Mononuclear cell (primary cell): ENCODE measurements around the gene MRPL38. TPM values are rescaled to one million over a fixed set of nuclear protein-coding genes. Genes with fewer than 3 reads are reported as not detected.
A peak's percentile ranks its signal among the peaks of the same experiment; 100 is the strongest.
"Not testable (repeated sequence)": the region's sequence is repeated elsewhere in the genome, so short reads cannot be mapped to it uniquely, and the experiment has no call there.

Experiments
- H3K27me3 ChIP-seq: 2 replicates; pipeline ENCODE4 v1.6.0; 2011; ENCODE audit warnings: low read length, control low read depth; ENCODE audit not compliant: insufficient read depth
- H3K4me1 ChIP-seq: 2 replicates; pipeline ENCODE4 v1.5.1; 2011; ENCODE audit warnings: mild to moderate bottlenecking, low read length, control low read depth; ENCODE audit not compliant: insufficient read depth
- H3K4me3 ChIP-seq: 2 replicates; pipeline ENCODE4 v1.5.1; 2011; ENCODE audit warnings: mild to moderate bottlenecking, low read length, moderate library complexity
- H3K9me3 ChIP-seq: 2 replicates; pipeline ENCODE4 v1.5.1; 2011; ENCODE audit warnings: low read depth, mild to moderate bottlenecking, control low read depth, low read length
- total RNA-seq: library from RNA; depleted of rRNA; stranded (reverse); fragments of >200 nt; gene quantifications from one replicate; pipeline ENCODE4 v1.2.3, GENCODE V29; 2012

Gene MRPL38
- total RNA-seq, 1 donor = 45.4 TPM

DNA sequence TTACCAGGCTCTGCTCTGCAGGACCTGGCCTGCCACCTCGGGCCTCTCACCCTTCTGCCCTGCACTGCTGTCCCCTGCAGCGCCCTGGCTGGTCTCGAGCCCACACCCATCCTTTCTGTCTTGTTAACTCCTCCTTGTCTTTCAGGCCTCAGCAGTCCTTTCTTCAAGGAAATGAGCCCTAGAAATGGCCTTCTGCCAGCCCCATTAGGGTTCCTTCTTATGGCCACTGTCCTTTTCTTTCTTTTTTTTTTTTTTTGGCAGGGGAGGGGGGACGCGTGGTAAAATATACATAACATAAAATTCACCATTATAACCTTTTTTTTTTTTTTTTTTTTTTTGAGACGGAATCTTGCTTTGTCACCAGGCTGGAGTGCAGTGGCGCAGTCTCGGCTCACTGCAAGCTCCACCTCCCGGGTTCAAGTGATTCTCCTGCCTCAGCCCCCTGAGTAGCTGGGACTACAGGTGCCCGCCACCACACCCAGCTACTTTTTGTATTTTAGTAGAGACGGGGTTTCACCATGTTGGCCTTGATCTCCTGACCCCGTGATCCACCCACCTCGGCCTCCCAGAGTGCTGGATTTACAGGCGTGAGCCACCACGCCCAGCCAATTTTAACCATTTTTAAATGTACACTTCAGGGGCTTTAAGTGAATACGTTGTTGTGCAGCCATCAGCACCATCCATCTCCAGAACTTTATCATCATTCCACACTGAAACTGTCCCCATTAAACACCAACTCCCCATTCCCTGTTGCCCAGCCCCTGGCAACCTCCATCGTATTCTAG lies 39.1 kb downstream of the MRPL38 start:
- H3K4me3 ChIP-seq, H3K27me3 ChIP-seq, H3K9me3 ChIP-seq: not testable (repeated sequence)
- H3K4me1 ChIP-seq = peaks cover 22% of the 10 kb centered on the region

- H3K4me3 ChIP-seq, H3K27me3 ChIP-seq, H3K9me3 ChIP-seq: not testable (repeated sequence)
- H3K4me1 ChIP-seq = peaks cover 25% of the 10 kb centered on the region
Observed at GRCh38 chr17:75864887-75865286, 39.8 kb downstream of the MRPL38 start.

- H3K4me3 ChIP-seq = no peak overlapping the region
- no peaks in the 10 kb centered on the region for H3K9me3 ChIP-seq
- peaks cover 29% of the 10 kb centered on the region for H3K4me1 ChIP-seq
- H3K27me3 ChIP-seq = no peaks in the 10 kb centered on the region
Observed at GRCh38 chr17:75864448-75864871, 40.2 kb downstream of the MRPL38 start.

- Histone ChIP-seq H3K9me3 (no peaks in the 10 kb centered on the region), H3K4me3 (no peak overlapping the region), H3K27me3 (no peaks in the 10 kb centered on the region), H3K4me1 (peaks cover 53% of the 10 kb centered on the region)
Observed at GRCh38 chr17:75861927-75862317, 42.8 kb downstream of the MRPL38 start.

GRCh38 chr17:75859358-75859757 lies 45.3 kb downstream of the MRPL38 start:
- H3K4me3 ChIP-seq, H3K27me3 ChIP-seq, H3K9me3 ChIP-seq: not testable (repeated sequence)
- H3K4me1 ChIP-seq = peaks cover 56% of the 10 kb centered on the region

DNA sequence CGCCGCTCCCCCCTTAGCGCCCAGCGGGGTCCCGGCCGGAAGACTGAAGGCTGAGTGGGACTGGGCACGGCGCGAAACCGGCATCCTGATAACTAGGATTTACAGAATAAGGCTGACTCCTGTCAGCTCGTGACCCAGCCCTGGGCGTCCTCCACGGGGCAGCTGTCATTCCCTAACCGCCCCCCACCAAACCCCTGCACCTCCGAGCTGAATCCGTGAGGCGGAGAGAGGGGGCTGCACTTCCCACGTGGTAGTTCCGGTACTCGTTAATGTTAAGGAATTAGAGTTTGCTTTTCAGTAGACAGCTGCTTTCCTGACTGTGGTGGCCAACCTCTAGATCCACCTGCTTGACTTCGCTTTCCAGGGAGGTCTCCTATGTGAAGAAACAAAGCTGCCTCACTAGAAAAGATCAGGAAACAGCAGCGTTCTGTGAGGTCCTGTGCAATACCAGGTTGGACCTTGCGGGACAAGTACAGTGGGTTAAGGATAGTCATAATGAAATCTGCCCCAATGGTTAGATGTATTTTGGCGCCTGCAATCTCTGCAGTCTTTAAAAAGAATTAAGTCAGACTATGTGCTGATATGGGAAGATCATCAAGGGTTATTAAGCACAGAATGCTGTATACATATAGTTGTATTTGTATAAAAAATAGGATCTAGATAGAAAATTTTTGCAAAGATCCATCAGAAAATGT lies 48.5 kb downstream of the MRPL38 start:
- no peaks in the 10 kb centered on the region for H3K9me3 ChIP-seq
- H3K4me1 ChIP-seq = peaks cover 61% of the 10 kb centered on the region
- no peaks in the 10 kb centered on the region for H3K27me3 ChIP-seq
- H3K4me3 ChIP-seq = peak overlapping the region; percentile 85

- Histone ChIP-seq H3K4me3 (peak within 1 kb of the TSS; percentile 85), H3K9me3 (no peaks in the 10 kb centered on the region), H3K27me3 (no peaks in the 10 kb centered on the region), H3K4me1 (peaks cover 58% of the 10 kb centered on the region)
Observed at GRCh38 chr17:75855310-75856061, 49.2 kb downstream of the MRPL38 start, which contains the start of gene WBP2. WBP2 (minus strand) TSS chr17:75855335; CDS start chr17:75855297, 38 bp downstream.

DNA sequence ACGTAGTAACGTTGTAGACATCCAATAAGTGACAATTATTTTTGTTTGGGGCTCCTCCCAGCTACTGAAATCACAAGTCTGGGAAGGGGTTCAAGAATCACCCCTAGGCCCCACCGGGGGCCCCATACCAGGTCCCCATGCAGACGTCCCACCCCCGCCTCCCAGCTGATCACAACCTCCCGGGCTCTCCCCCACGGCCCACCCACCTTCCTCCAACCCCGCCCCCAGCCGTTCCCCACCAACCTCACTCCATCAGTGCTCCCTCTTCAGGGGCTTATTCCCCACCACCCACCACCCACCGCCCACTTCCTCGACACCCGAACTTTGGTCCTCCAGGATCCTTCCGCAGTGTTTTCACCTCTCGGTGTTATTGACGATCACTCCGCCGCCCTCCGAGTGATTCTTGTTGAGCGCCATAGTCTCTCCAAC lies 49.8 kb downstream of the MRPL38 start:
- Histone ChIP-seq H3K27me3 (no peaks in the 10 kb centered on the region), H3K4me1 (peaks cover 56% of the 10 kb centered on the region), H3K9me3 (no peaks in the 10 kb centered on the region), H3K4me3 (peak overlapping the region; percentile 85)

- Histone ChIP-seq H3K4me1 (peaks cover 49% of the 10 kb centered on the region), H3K27me3 (no peaks in the 10 kb centered on the region), H3K9me3 (no peaks in the 10 kb centered on the region), H3K4me3 (peak overlapping the region; percentile 85)
Observed at GRCh38 chr17:75854101-75854748, 50.5 kb downstream of the MRPL38 start.

DNA sequence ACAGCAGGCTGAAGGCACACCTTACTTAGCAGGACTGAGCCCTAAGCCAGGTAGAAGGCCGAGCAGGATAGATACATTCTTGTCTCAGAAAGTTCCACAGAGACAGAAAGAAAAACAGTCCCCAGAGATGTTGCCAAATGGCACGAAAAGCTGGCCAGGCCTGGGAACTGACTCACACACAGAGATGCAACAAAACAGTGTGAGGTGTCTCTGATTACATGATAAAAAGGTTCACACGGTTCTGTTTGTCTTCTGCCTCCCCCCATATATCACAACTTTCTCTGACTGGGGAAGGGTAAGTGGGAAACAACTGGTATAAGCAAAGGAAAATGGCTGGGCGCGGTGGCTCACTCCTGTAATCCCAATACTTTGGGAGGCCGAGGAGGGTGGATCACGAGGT lies 51.3 kb downstream of the MRPL38 start:
- peaks cover 43% of the 10 kb centered on the region for H3K4me1 ChIP-seq
- no peaks in the 10 kb centered on the region for H3K9me3 ChIP-seq
- H3K4me3 ChIP-seq = no peak overlapping the region
- no peaks in the 10 kb centered on the region for H3K27me3 ChIP-seq

GRCh38 chr17:75851693-75851991 lies 53.0 kb downstream of the MRPL38 start:
- H3K4me1 ChIP-seq = peaks cover 30% of the 10 kb centered on the region
- H3K9me3 ChIP-seq, H3K27me3 ChIP-seq, H3K4me3 ChIP-seq: not testable (repeated sequence)

DNA sequence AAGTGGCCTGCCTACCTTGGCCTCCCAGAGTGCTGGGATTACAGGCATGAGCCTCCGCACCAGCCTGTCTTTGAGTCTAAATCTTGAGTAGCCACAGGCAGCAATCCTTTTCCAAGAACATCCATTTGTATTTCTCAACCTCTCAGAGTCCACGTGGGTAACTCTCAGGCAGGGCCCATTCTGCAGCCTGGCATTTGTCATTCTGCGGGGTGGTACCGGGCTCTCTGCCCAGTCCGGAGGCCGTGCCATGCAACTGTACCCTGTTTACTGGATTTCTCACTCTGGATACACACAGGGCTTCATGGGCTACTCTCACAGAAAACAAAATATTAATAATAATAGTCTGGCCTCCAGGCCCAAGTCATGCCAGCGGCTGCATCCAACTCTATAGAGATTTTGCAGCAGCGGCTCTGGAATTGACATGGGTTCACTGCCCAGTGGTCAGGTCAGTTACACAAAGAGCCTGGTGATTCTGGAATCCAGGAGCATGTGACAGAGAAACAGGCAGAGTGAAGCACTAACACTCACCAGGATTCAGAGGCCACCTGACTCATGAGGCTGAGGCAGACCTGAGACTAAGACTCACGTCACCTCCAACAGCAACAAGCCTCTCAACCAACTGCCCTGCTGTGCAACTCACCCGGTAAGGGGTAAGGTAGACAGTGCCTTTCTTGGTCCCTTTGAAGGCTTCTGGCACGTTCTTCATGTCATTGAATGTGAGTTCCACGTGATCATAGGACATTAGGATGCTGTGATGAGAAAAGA lies 53.6 kb downstream of the MRPL38 start:
- Histone ChIP-seq H3K27me3 (no peaks in the 10 kb centered on the region), H3K4me1 (peaks cover 27% of the 10 kb centered on the region), H3K4me3 (no peak overlapping the region)

GRCh38 chr17:75849724-75850123 lies 55.0 kb downstream of the MRPL38 start:
- H3K9me3 ChIP-seq = no peaks in the 10 kb centered on the region
- no peak overlapping the region for H3K4me3 ChIP-seq

More for the DNA sequence above, 53.6 kb downstream of the MRPL38 start:
- H3K9me3 ChIP-seq = no peaks in the 10 kb centered on the region

GRCh38 chr17:75849279-75849646 lies 55.4 kb downstream of the MRPL38 start:
- Histone ChIP-seq H3K9me3 (no peaks in the 10 kb centered on the region), H3K27me3 (no peaks in the 10 kb centered on the region), H3K4me1 (peaks cover 36% of the 10 kb centered on the region), H3K4me3 (no peak overlapping the region)

More at GRCh38 chr17:75849724-75850123, 55.0 kb downstream of the MRPL38 start:
- H3K27me3 ChIP-seq = no peaks in the 10 kb centered on the region
- peaks cover 39% of the 10 kb centered on the region for H3K4me1 ChIP-seq
